Epidermal melanocyte (primary cell): ENCODE data around the gene KRTAP10-2.
"Not testable (repeated sequence)": the region's sequence is repeated elsewhere in the genome, so short reads cannot be mapped to it uniquely, and the experiment has no call there.

Experiments
- DNase-seq: peaks from one replicate; pipeline ENCODE4 v3.0.0; 2011; ENCODE audit warnings: low spot score; ENCODE audit not compliant: insufficient read length

The KRTAP10-2 gene

GRCh38 chr21:44583089-44583799, 31.9 kb upstream of the KRTAP10-2 start:
- no peak for DNase-seq

GRCh38 chr21:44582055-44582454, 30.8 kb upstream of the KRTAP10-2 start:
- DNase-seq = no peak

GRCh38 chr21:44581158-44581557, 29.9 kb upstream of the KRTAP10-2 start:
- DNase-seq = no peak

- not testable (repeated sequence) for DNase-seq
Observed at GRCh38 chr21:44580231-44580821, 29.0 kb upstream of the KRTAP10-2 start, which contains the start of gene KRTAP10-5. KRTAP10-5 (minus strand) TSS chr21:44580604; CDS start chr21:44580578, 26 bp downstream.

GRCh38 chr21:44579833-44580144, 28.5 kb upstream of the KRTAP10-2 start:
- DNase-seq = no peak

GRCh38 chr21:44579056-44579832, 27.9 kb upstream of the KRTAP10-2 start:
- no peak for DNase-seq

- DNase-seq = no peak
Observed at GRCh38 chr21:44578371-44579055, 27.2 kb upstream of the KRTAP10-2 start.

GRCh38 chr21:44576025-44576420, 24.7 kb upstream of the KRTAP10-2 start:
- no peak for DNase-seq

GRCh38 chr21:44575307-44576024, 24.2 kb upstream of the KRTAP10-2 start:
- DNase-seq = no peak

GRCh38 chr21:44574457-44575306, 23.4 kb upstream of the KRTAP10-2 start:
- no peak for DNase-seq

GRCh38 chr21:44573630-44574456, 22.5 kb upstream of the KRTAP10-2 start, which contains the start of gene KRTAP10-4:
KRTAP10-4 (plus strand) TSS chr21:44573729; CDS start chr21:44573759, 30 bp downstream.
- not testable (repeated sequence) for DNase-seq

GRCh38 chr21:44572959-44573583, 21.8 kb upstream of the KRTAP10-2 start:
- DNase-seq = no peak

GRCh38 chr21:44571844-44572782, 20.8 kb upstream of the KRTAP10-2 start:
- DNase-seq = no peak

GRCh38 chr21:44571296-44571695, 20.0 kb upstream of the KRTAP10-2 start:
- DNase-seq = no peak

- no peak for DNase-seq
Observed at GRCh38 chr21:44569861-44570517, 18.7 kb upstream of the KRTAP10-2 start.

GRCh38 chr21:44568667-44569556, 17.6 kb upstream of the KRTAP10-2 start:
- DNase-seq = no peak
